Cardiac muscle cell (in vitro differentiated cells and primary cell): ENCODE results near the gene ATP13A2. TPM values are rescaled to one million over a fixed set of nuclear protein-coding genes. Genes with fewer than 3 reads are reported as not detected.

Source experiments
- DNase-seq, 2 donors: peaks; one replicate each; pipeline versions ENCODE4 v3.0.0 to v3.0.0-alpha.2; 2010 to 2017; ENCODE audit warnings: low read depth in 1 of 2, low spot score in 1 of 2
- H3K27ac ChIP-seq: fragments of 200-600 bp; sonication (generic); 2 replicates; pipeline ENCODE4 v1.5.1; 2016
- H3K27me3 ChIP-seq: fragments of 200-600 bp; sonication (generic); 2 replicates; pipeline ENCODE4 v1.6.0; 2016; ENCODE audit warnings: control low read depth
- H3K36me3 ChIP-seq: fragments of 200-600 bp; sonication (generic); 2 replicates; pipeline ENCODE4 v1.5.1; 2016; ENCODE audit warnings: control low read depth
- H3K4me1 ChIP-seq: fragments of 200-600 bp; sonication (generic); 2 replicates; pipeline ENCODE4 v1.8.1; 2017; ENCODE audit warnings: low read depth, mild to moderate bottlenecking, mixed run types
- H3K4me3 ChIP-seq: fragments of 200-600 bp; sonication (generic); 2 replicates; pipeline ENCODE4 v1.5.1; 2016; ENCODE audit warnings: mild to moderate bottlenecking
- H3K9me3 ChIP-seq: fragments of 200-600 bp; sonication (generic); 2 replicates; pipeline ENCODE4 v1.5.1; 2017; ENCODE audit warnings: low read depth, mild to moderate bottlenecking, control low read depth
- polyA plus RNA-seq: library from polyadenylated mRNA; unstranded; fragments of >200 nt; fragmentation: Nextera tagmentation; extraction: Ambion mirVana; gene quantifications from 2 replicates; pipeline ENCODE4 v1.2.1, GENCODE V29; 2016
- total RNA-seq: library from RNA; depleted of rRNA; stranded (reverse); fragments of >200 nt; gene quantifications from 2 replicates; pipeline ENCODE4 v1.2.3, GENCODE V29; 2016
- TF ChIP-seq, protein P1 (sequence below): IDR thresholded peaks from 2 replicates; pipeline ENCODE4 v1.5.1; 2012; ENCODE audit warnings: low read depth, mild to moderate bottlenecking, low read length

Gene ATP13A2
- total and polyA plus RNA-seq, 2 experiments from 2014 or later = 44.7 to 76.8 TPM

DNA sequence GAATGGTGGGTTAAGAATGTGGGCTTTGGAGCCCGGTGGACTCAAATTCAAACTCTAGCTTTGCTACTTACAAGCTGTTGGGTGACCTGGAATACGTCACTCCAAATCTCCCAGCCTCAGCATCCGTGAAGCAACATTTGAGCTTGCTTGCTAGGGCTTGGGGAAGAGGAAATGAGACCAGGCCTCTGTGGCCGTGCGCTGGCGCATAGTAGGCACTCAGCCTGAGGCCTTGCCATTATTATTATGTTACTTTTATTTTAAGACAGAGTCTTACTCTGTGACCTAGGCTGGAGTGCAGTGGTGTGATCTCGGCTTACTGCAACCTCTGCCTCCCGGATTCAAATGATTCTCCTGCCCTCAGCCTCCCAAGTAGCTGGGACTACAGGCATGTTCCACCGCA is 19.1 kb downstream of the ATP13A2 start:
- DNase-seq = no peak
- H3K36me3 ChIP-seq = no peaks in the 10 kb centered on the region
- no peaks in the 10 kb centered on the region for H3K4me1 ChIP-seq
- TF ChIP-seq, protein P1, sequence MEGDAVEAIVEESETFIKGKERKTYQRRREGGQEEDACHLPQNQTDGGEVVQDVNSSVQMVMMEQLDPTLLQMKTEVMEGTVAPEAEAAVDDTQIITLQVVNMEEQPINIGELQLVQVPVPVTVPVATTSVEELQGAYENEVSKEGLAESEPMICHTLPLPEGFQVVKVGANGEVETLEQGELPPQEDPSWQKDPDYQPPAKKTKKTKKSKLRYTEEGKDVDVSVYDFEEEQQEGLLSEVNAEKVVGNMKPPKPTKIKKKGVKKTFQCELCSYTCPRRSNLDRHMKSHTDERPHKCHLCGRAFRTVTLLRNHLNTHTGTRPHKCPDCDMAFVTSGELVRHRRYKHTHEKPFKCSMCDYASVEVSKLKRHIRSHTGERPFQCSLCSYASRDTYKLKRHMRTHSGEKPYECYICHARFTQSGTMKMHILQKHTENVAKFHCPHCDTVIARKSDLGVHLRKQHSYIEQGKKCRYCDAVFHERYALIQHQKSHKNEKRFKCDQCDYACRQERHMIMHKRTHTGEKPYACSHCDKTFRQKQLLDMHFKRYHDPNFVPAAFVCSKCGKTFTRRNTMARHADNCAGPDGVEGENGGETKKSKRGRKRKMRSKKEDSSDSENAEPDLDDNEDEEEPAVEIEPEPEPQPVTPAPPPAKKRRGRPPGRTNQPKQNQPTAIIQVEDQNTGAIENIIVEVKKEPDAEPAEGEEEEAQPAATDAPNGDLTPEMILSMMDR = no peak
- H3K27me3 ChIP-seq = no peaks in the 10 kb centered on the region
- H3K9me3 ChIP-seq = no peaks in the 10 kb centered on the region
- H3K4me3 ChIP-seq = no peak overlapping the region
- no peak overlapping the region for H3K27ac ChIP-seq

DNA sequence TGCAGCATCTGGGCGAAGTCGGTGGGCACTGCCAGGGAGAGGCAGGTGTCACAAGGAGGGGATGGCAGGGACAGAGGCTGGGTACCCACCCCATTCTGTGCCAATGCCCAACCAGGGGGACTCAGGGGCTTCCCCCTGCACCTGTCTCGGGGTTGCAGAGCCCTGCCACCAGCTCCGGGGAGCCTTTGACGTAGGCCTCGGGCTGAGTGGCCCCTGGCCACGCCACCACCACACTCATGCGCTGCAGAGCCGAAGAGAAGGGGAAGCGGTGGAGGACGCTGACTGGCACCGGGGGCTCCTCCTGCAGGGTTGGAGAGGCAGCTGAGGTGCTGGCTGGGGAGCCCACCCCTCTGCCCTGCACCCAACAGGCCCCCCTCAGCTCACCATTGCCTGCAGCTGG is 19.6 kb downstream of the ATP13A2 start:
- Histone ChIP-seq H3K4me3 (no peak overlapping the region), H3K36me3 (no peaks in the 10 kb centered on the region), H3K27ac (no peak overlapping the region), H3K4me1 (no peaks in the 10 kb centered on the region), H3K27me3 (no peaks in the 10 kb centered on the region), H3K9me3 (no peaks in the 10 kb centered on the region)
- DNase-seq = no peak
- TF ChIP-seq, protein P1 = no peak

DNA sequence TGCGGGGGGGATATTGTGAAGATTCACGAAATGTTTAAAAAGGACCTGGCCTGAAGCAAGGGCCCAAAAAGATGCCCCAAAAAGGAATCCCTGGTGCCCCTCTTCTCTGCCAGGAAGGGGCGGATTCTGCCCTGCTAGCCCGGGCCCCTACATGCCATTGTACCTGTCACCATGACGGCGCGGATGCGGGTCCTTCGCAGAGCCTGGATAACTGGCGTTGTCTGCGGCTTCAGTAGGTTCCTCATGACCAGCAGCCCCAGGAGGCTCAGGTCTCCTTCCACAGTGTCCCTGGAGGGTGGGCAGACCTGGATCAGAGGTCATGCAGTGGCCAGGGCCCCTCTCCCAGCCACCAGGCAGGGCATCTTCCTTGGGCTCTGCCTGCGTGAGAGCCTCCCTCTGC is 20.2 kb downstream of the ATP13A2 start:
- TF ChIP-seq, protein P1 = no peak
- Histone ChIP-seq H3K27me3 (no peaks in the 10 kb centered on the region), H3K4me3 (no peak overlapping the region), H3K9me3 (no peaks in the 10 kb centered on the region), H3K4me1 (no peaks in the 10 kb centered on the region), H3K27ac (no peak overlapping the region), H3K36me3 (no peaks in the 10 kb centered on the region)
- no peak for DNase-seq

DNA sequence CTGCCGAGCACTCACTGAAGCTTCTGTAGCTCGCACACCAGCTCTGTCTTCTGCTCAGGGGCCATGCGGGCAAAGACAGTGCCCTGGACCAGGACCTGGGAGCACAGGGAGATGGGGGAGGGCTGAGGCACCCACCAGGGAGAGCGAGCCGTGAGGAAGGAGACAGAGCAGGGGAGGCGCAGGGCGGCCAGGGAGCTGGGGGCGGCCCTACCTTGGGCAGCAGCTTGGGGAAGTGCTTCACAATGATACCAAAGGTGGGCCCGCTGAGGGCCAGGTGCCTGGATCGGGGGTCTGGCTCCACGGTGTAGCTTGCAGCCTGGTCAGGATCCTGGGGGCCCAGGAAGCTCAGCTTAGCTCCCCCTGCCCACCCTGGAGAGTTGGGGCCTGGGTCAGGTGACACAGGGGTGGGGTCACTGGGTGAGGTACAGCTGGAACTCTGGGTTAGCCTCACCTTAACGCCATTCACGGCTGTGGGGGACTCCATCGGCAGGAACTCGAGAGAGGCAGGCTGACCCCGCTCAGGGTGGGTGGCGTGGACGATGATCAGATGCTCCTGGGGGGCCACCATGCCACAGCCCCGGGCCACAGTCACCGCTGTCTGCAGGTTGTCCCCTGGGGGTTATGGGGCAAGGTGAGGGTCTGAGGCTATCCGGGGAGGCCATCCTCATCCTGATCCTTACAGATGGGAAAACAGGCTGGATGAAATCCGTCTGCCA is 21.9 kb downstream of the ATP13A2 start:
- Histone ChIP-seq H3K27me3 (no peaks in the 10 kb centered on the region), H3K27ac (no peak overlapping the region), H3K9me3 (no peaks in the 10 kb centered on the region), H3K36me3 (no peaks in the 10 kb centered on the region), H3K4me3 (no peak overlapping the region), H3K4me1 (no peaks in the 10 kb centered on the region)
- TF ChIP-seq, protein P1 = no peak
- no peak for DNase-seq

DNA sequence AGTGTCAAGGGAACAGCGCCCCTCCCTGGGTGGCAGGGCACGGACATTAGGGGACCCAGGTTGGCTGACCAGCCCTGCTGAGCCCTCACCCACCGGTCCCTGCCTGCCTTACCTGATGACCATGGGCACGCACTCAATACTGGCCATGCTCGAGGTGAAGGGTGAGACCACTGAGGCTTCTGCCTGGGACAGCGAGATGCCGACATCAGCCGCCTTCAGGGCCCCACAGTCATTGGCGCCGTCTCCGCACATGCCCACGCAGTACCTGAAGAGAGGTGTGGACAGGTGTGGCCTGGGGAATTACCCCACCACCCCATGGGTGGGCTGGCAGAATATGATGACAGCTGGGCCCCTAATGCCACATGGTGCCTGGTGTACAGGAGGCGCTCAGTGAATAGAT is 23.5 kb downstream of the ATP13A2 start:
- TF ChIP-seq, protein P1 = no peak
- H3K4me3 ChIP-seq = no peak overlapping the region
- DNase-seq = no peak
- no peaks in the 10 kb centered on the region for H3K9me3 ChIP-seq
- H3K27ac ChIP-seq = no peak overlapping the region
- H3K27me3 ChIP-seq = no peaks in the 10 kb centered on the region
- H3K4me1 ChIP-seq = no peaks in the 10 kb centered on the region
- H3K36me3 ChIP-seq = no peaks in the 10 kb centered on the region
